ENCODE data around the gene RNF152.
"Not testable (repeated sequence)": the region's sequence is repeated elsewhere in the genome, so short reads cannot be mapped to it uniquely, and the experiment has no call there.

RNF152 gene

GRCh38 chr18:61808286-61808685 lies 84.5 kb downstream of the RNF152 start:
- no peak for DNase-seq

DNA sequence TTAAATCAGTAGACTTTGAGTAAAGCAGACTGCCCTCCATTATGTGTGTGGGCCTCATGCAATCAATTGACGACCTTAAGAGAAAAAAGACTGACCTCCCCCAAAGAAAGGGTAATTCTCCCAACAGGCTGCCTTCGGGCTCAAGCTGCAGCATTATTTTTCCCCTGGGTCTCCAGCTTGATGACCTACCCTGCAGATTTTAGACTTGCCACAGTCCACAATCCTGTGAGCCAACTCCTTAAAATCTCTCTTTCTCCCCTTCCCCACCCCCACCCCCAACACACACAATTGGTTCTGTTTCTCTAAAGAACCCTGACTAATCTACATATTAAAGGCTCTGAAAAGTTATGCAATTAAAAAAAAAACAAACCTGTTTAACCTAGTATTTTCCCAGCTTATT lies 89.4 kb downstream of the RNF152 start:
- no peak for DNase-seq

DNA sequence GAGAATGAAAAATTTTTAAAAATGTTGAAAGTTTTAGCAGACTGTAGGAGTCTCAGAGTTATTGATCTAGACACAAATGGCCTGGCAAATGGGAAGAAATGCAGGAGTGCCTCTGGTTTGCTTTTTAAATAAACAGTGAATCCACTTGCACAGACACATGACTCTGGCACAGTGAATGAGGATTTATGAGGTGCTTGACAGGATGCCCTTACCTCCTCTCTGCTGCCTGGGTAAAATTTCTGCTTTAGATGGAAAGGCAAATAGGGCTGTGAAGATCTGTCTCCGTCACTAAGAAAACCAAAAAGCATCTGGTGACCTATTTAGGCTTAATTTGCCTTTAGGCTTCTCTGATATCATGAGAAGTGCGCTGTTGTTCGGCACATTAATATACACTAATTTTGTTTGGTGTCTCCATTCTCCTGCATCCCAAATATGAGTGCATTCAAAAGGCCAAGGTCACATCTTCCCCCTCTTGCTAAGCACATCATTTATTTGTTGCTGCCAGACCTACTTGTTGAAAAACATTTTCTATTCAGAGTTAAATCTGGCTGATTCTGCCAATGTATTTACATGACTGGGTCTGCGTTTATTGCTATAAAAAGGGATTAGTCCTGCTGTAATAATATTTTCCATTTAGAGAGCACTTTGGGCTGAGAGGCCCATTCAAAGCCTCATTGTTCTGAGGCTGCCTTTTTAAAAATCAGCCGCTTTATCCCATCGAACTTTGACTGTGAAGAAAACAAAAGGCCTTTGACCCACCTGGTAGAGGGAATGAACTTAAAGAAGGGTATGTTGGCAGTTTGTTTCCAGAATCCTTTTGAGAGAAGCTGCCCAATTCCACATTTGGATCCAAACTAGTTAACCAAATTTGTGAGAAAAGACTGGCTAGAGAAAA lies 94.9 kb downstream of the RNF152 start:
- no peak for DNase-seq

GRCh38 chr18:61791031-61791430 lies 101.8 kb downstream of the RNF152 start:
- DNase-seq: no peak

DNA sequence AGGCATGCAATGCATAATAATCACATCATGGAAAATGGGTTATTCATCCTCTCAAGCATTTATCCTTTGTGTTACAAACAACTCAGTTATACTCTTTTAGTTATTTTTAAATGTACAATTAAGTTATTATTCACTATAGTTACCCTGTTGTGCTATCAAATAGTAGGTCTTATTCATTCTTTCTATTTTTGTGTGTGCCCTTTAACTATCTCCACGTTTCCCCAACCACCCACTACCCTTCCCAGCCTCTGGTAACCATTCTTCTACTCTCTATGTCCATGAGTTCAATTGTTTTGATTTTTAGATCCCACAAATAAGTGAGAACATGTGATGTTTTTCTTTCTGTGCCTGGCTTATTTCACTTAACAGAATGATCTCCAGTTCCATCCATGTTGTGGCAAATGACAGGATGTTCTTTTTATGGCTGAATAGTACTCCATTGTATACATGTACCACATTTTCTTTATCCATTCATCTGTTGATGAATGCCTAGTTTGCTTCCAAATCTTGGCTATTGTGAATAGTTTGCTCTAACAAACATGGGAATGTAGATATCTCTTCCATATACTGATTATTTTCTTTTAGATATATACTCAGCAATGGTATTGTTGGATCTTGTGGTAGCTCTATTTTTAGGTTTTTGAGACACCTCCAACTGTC lies 105.7 kb downstream of the RNF152 start:
- DNase-seq: not testable (repeated sequence)

DNA sequence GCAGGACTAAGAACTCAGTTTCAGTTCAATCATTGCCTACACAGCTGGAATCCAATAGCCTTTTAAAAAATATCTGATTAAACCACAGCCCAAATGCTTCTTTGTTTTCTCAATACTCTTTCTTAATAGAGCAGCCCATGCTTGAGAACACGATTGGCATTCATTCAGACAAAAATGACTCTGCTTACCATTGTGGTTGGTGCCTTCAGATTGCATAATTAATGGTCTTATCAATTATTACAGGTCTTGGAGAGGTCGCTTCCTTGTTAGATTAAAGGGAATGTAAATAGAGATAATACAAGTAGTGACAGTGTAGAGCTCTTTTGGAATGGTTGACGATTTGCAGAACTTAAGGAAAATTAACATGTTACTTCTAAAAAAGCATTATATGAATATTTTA lies 107.2 kb downstream of the RNF152 start:
- DNase-seq: no peak

DNA sequence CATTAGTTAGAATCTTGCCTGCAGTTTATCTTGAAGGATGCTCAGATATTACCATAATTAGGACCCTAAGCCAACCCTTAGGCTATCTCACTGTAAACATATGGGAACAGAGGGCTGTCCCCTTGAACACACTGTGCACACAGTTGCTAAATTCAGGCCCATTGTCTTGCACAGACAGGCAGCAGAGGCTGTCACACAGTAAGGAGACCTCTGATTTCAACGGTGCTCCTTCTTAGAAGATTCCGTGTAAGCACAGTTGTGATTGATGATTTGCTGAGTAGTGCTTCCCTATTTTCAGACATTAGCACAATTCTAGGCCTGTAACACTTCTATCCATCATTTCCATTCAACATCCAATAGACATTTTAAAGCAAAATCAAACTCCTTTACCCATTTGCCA lies 108.0 kb downstream of the RNF152 start:
- no peak for DNase-seq

DNA sequence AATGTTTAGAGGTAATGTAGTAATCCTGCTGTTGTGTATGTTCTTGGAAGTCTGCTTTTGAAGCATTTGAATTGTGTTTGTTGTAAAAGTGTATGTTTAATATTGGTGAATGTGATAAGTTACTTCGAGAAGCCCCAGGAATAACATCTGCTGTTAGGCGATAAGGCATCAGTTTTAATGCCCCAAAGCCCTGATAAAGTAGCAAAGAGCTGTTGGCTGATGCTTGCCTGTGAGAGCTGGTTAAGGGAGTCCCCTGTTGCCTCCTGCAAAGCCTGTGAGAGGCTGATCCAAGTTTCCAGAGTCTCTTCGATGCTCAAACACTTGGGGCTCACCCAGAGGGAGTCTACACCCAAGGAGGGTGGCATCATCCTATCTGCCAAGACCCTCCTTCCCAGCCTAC lies 110.3 kb downstream of the RNF152 start:
- no peak for DNase-seq

DNA sequence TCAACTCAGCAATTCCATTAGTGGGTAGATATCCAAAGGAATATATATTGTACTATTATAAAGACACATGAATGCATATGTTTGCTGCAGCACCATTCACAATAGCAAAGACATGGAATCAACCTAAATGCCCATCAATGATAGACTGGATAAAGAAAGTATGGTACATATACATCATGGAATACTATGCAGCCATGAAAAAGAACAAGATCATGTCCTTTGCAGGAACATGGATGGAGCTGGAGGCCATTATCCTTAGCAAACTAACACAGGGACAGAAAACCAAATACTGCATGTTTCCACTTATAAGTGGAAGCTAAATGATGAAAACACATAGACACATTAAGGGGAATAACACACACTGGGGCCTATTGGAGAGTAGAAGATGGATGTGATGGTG lies 116.6 kb downstream of the RNF152 start:
- DNase-seq: not testable (repeated sequence)

- no peak for DNase-seq
Observed at GRCh38 chr18:61774846-61775245, 118.0 kb downstream of the RNF152 start.

DNA sequence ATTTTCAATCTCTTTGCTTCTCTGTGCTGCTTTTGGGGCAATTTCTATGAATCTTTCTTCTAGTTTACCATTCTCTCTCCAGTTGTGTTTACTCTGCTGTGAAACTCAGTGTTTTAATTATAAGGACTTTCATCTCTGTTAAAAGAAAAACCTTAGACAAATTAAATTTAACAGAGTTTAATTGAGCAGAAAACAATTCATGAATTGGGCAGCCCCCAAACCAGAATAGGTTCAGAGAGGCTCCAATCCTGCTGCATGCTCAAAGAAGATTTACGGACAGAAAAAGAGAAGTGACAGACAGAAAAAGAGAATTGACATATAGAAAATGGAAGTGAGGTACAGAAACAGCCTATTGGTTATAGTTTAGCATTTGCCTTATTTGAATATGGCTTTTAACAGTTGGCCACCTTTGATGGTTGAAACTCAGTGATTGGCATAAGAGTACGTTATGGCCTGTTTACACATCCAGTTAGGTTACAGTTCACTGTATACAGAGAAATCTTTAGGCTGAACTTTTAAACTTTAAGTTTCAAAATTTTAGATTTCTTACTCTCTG lies 120.4 kb downstream of the RNF152 start:
- DNase-seq: no peak

DNA sequence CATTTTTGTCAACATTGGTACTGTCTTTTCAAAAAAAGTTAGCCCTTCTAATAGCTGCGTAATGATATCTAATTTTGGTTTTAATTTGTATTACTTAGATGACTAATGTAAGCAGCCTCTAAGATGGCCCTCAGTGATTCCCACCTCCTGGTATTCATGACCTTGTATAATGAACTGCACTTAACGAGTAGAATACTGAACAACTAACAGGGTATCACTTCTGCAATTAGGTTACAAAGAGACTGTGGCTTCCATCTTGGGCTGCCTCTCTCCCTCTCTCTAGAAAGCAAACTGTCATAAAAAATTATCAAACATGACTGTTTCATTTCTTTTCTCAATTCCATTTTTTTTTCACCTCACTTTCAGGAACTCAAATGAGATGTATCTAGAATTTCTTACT lies 120.9 kb downstream of the RNF152 start:
- DNase-seq: no peak

- DNase-seq: no peak
Observed at GRCh38 chr18:61770279-61770678, 122.5 kb downstream of the RNF152 start.

GRCh38 chr18:61766266-61766884 lies 126.4 kb downstream of the RNF152 start:
- DNase-seq: no peak

DNA sequence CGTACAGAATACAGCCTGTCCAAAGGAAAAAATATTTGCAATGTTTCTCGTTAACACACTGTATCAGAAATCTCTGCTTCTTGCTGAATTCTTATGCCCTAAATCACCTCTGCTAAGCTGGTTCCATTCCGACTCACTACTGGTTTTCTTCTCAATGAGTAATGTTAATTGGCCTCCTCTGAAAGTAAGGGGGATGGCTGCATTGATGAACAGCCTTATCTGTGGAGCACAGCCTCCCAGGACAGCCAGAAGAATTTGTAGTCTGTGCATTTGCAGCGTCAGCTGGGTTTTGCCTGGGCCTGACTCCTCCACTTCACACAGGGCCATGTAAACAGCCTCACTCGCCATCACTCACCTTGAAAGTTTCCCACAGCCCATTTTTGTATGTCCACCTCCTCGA lies 127.7 kb downstream of the RNF152 start:
- DNase-seq: no peak

GRCh38 chr18:61764381-61764780 lies 128.4 kb downstream of the RNF152 start:
- DNase-seq: no peak

- DNase-seq: no peak
Observed at GRCh38 chr18:61761875-61762274, 130.9 kb downstream of the RNF152 start.
